BJ (cell line): ENCODE results near the gene GNAI2. TPM values are rescaled to one million over a fixed set of nuclear protein-coding genes. Genes with fewer than 3 reads are reported as not detected.
"Not testable (repeated sequence)": the region's sequence is repeated elsewhere in the genome, so short reads cannot be mapped to it uniquely, and the experiment has no call there.

Experiments used
- CTCF ChIA-PET: fragments of 350-600 bp; formaldehyde crosslinking; extraction: SDS; loops from one replicate; lab custom pipeline; 2021; ENCODE audit warnings: antibody characterized with exemption, inconsistent platforms; lab: Yijun Ruan, JAX
- POLR2A ChIA-PET: fragments of 300-600 bp; sonication (Branson Sonifier 250); formaldehyde crosslinking; extraction: SDS; loops from one replicate; lab custom pipeline; 2021; ENCODE audit warnings: antibody characterized with exemption; lab: Charles Lee
- DNase-seq: peaks from one replicate; pipeline ENCODE4 v3.0.0-alpha.2; 2011; ENCODE audit warnings: low read depth
- H3K27me3 ChIP-seq: 2 replicates; pipeline ENCODE4 v1.6.0; 2011; ENCODE audit warnings: low read length; ENCODE audit not compliant: control insufficient read depth, insufficient read depth
- H3K36me3 ChIP-seq: 2 replicates; pipeline ENCODE4 v1.5.1; 2011; ENCODE audit warnings: low read length; ENCODE audit not compliant: control insufficient read depth, insufficient read depth
- H3K4me3 ChIP-seq: 2 replicates; pipeline ENCODE4 v1.5.1; 2011; ENCODE audit warnings: low read depth, mild to moderate bottlenecking, control low read depth, low read length
- CTCF ChIP-seq: IDR thresholded peaks from 2 replicates; pipeline ENCODE4 v1.5.1; 2011; ENCODE audit warnings: low read depth, mild to moderate bottlenecking, control low read depth, inconsistent platforms, low read length, moderate library complexity; ENCODE audit not compliant: insufficient read depth
- polyA plus RNA-seq: library from polyadenylated mRNA; depleted of rRNA; stranded (reverse); fragments of >200 nt; gene quantifications from 2 replicates; pipeline ENCODE4 v1.2.3, GENCODE V29; 2011

GNAI2 gene
- polyA plus RNA-seq, 1 experiment, result 887 TPM

GRCh38 chr3:50222169-50222528, 13.9 kb upstream of the GNAI2 start:
- Histone ChIP-seq H3K27me3 (peaks cover 9% of the 10 kb centered on the region), H3K36me3 (no peaks in the 10 kb centered on the region), H3K4me3 (no peak overlapping the region)
- no peak for TF ChIP-seq CTCF
- POLR2A ChIA-PET, result no interaction called here
- no peak for DNase-seq
- CTCF ChIA-PET, result interaction anchor here (1.0 to 17.7 kb wide), 2 partner anchors 25 to 30 kb away, joined by 3 to 378 read pairs; partner anchors contain the start of gene GNAT1

GRCh38 chr3:50224639-50225038, 11.4 kb upstream of the GNAI2 start:
- no peak overlapping the region for H3K4me3 ChIP-seq
- no peak for TF ChIP-seq CTCF
- CTCF ChIA-PET, result interaction anchor here (1.3 to 17.7 kb wide), 8 partner anchors 9 to 103 kb away, joined by 4 to 378 read pairs (median 32); partner anchors contain the start of genes GNAT1 and SEMA3B
- H3K36me3 ChIP-seq, result no peaks in the 10 kb centered on the region
- H3K27me3 ChIP-seq, result peaks cover 7% of the 10 kb centered on the region
- POLR2A ChIA-PET, result no interaction called here
- no peak for DNase-seq

- Histone ChIP-seq H3K27me3 (peaks cover 7% of the 10 kb centered on the region), H3K36me3 (no peaks in the 10 kb centered on the region), H3K4me3 (peak overlapping the region; percentile 83)
- DNase-seq, result no peak
- CTCF ChIA-PET, result interaction anchor here (0.6 to 17.7 kb wide), 34 partner anchors 9 to 110 kb away, joined by 3 to 378 read pairs (median 6); partner anchors contain the start of genes GNAI2, GNAT1, HYAL3 and LSMEM2
- TF ChIP-seq CTCF, result no peak
- POLR2A ChIA-PET, result interaction anchor here (0.6 to 0.7 kb wide), 3 partner anchors 46 to 690 kb away, joined by 5 to 12 read pairs (median 6); no protein-coding TSS in a partner anchor
Observed at GRCh38 chr3:50226888-50227389, 9.1 kb upstream of the GNAI2 start.

GRCh38 chr3:50227390-50228183, 8.4 kb upstream of the GNAI2 start:
- CTCF ChIA-PET, result interaction anchor here (0.6 to 17.7 kb wide), 36 partner anchors 8 to 106 kb away, joined by 3 to 378 read pairs (median 6); partner anchors contain the start of genes GNAI2, GNAT1, HYAL3 and LSMEM2
- POLR2A ChIA-PET, result no interaction called here
- H3K4me3 ChIP-seq, result peak overlapping the region; percentile 83
- H3K36me3 ChIP-seq, result no peaks in the 10 kb centered on the region
- H3K27me3 ChIP-seq, result peaks cover 7% of the 10 kb centered on the region
- TF ChIP-seq CTCF, result peak; percentile 54
- no peak for DNase-seq

GRCh38 chr3:50228184-50228763, 7.7 kb upstream of the GNAI2 start:
- H3K36me3 ChIP-seq, POLR2A ChIA-PET, DNase-seq, H3K27me3 ChIP-seq: not testable (repeated sequence)
- peak overlapping the region; percentile 83 for H3K4me3 ChIP-seq
- CTCF ChIA-PET, result interaction anchor here (1.0 to 17.7 kb wide), 11 partner anchors 12 to 96 kb away, joined by 3 to 378 read pairs (median 8); partner anchors contain the start of genes GNAT1, LSMEM2 and SEMA3B
